Measurements from ENCODE around the gene RCC2.

The RCC2 gene

DNA sequence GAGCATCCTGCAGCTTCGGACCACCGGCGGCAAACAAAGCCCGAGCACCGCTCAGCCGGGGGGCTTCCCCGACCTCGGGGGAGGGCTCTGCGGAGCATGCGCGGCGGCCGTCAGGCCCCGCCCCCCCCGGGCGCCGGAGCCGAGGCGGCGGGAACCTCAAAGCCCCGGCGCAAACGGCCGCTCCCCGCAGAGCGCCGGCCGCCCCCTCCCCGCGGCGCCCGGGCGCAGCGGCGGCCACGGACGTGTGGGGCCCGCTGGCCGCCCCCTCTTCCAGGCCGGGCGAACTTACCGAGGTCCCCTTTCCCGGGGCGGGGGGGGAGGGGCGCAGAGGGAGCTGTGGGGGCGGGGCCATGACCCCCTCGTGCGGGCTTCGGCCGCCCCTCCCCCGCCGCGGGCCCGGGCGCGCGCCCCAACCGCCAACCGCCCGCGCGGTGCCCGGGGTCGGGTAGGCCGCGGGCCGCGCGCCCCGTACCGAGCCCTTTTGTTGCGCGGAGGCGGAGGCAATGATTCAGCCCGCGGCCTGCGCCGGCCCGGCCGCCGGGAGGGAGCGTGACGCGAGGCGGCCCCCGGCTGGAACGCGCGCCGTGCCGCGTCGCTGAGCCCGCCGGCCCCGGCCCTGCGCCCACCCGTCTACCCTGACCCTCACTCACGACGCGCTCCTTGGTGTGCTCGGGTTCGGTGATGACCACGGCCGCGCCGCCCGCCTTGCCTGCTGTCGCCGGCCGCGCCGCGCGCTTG lies 1.7 kb downstream of the RCC2 start:
- no peak for DNase-seq (ENCODE audit: extremely low read depth, low read depth)
- H3K4me3 ChIP-seq (replicated peaks; ENCODE audit: low read depth, low read length) = peak overlapping the region; percentile 83
- TF ChIP-seq, protein P1, sequence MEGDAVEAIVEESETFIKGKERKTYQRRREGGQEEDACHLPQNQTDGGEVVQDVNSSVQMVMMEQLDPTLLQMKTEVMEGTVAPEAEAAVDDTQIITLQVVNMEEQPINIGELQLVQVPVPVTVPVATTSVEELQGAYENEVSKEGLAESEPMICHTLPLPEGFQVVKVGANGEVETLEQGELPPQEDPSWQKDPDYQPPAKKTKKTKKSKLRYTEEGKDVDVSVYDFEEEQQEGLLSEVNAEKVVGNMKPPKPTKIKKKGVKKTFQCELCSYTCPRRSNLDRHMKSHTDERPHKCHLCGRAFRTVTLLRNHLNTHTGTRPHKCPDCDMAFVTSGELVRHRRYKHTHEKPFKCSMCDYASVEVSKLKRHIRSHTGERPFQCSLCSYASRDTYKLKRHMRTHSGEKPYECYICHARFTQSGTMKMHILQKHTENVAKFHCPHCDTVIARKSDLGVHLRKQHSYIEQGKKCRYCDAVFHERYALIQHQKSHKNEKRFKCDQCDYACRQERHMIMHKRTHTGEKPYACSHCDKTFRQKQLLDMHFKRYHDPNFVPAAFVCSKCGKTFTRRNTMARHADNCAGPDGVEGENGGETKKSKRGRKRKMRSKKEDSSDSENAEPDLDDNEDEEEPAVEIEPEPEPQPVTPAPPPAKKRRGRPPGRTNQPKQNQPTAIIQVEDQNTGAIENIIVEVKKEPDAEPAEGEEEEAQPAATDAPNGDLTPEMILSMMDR (IDR thresholded peaks at IDR 0.05; ENCODE audit: low read depth, low read length, missing control alignments) = no peak

DNA sequence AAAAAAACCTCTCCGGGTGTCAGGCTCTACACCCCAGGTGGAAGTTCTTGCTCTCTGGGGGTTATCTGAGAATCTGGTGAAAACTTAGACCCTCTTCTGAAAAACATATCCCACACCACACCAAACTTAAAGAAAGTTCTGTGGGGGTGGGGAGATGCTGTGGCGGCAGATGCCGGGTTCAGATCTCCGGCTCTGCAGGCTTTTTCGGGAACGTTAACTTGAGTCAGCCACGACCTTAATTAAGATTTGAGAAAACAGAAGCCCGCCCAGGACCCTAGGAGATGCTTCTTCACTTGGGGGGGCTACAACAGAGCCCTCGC lies 2.3 kb downstream of the RCC2 start:
- TF ChIP-seq, protein P1 (IDR thresholded peaks at IDR 0.05; ENCODE audit: low read depth, low read length, missing control alignments) = no peak
- H3K4me3 ChIP-seq (replicated peaks; ENCODE audit: low read depth, low read length) = peak overlapping the region; percentile 83
- DNase-seq (ENCODE audit: extremely low read depth, low read depth) = no peak

DNA sequence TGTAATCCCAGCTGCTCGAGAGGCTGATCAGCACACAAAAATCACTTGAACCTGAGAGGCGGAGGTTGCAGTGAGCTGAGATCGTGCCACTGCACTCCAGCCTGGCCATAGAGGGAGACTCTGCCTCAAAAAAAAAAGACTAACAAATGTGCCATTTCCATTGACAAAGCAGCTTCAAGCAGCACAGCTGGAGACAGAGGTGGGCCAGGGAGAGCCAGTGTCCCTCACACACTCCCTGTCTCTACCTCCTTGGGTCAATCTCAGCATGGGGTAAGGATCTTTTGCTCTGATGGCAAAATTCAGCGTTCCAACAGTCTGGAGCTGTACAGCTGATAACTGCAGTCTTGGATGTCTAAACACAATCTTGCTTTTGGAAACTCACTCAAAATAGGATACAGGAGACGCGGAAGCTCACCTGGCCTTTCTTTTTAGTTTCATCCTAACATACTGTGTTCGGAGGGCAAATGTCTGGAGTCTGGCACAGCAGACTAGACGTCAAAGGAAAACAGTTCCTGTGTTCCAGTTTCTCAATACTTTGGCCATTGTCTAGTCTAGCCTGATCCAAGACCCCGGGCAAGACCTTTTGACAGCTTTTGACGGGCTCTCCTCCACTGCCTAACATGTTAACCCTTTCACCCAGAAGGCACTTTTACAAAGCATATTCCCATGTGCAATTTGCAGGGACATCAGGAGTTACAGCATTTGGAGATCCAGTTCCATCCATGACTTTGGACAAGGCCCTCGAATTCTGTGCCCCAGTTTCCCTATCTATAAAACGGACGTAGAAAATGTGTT lies 2.9 kb downstream of the RCC2 start:
- TF ChIP-seq, protein P1 (IDR thresholded peaks at IDR 0.05; ENCODE audit: low read depth, low read length, missing control alignments) = no peak
- no peak for DNase-seq (ENCODE audit: extremely low read depth, low read depth)
- H3K4me3 ChIP-seq (replicated peaks; ENCODE audit: low read depth, low read length) = peak overlapping the region; percentile 83

DNA sequence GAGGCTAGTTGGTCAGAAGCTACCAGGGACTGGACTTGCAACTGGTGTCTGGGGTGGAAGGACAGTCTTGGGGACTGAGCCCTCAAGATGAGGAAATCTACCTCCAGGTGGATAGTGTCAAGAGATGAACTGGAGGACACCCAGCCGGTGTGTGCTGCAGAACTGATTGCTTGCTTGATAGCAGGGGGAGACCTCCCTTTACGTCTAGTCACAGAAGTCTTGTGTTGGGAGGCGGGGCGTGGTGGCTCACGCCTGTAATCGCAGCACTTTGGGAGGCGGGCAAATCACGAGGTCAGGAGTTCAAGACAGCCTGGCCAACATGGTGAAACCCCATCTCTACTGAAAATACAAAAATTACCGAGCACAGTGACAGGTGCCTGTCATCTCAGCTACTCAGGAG lies 4.9 kb downstream of the RCC2 start:
- TF ChIP-seq, protein P1 (IDR thresholded peaks at IDR 0.05; ENCODE audit: low read depth, low read length, missing control alignments) = no peak
- no peak overlapping the region for H3K4me3 ChIP-seq (replicated peaks; ENCODE audit: low read depth, low read length)
- no peak for DNase-seq (ENCODE audit: extremely low read depth, low read depth)

DNA sequence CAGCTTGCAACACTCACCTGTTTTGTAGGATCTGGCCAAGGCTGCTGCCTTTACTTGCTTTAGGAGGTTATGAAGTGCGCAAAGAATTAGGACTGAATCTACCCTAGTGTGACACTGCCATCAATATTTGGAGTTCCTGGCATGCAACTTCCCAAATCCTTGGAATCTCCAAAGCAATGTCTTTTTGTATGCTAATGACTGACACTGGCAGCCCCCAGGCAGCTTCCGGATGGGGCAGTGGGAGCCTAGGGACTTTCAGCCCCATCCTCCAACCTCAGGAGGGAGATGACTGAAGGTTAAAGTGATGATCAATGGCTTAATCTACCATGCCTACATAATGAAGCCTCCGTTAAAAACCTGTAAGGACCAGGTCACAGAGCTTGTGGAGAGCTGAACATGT lies 5.5 kb downstream of the RCC2 start:
- DNase-seq (ENCODE audit: extremely low read depth, low read depth) = no peak
- H3K4me3 ChIP-seq (replicated peaks; ENCODE audit: low read depth, low read length) = no peak overlapping the region
- TF ChIP-seq, protein P1 (IDR thresholded peaks at IDR 0.05; ENCODE audit: low read depth, low read length, missing control alignments) = no peak

DNA sequence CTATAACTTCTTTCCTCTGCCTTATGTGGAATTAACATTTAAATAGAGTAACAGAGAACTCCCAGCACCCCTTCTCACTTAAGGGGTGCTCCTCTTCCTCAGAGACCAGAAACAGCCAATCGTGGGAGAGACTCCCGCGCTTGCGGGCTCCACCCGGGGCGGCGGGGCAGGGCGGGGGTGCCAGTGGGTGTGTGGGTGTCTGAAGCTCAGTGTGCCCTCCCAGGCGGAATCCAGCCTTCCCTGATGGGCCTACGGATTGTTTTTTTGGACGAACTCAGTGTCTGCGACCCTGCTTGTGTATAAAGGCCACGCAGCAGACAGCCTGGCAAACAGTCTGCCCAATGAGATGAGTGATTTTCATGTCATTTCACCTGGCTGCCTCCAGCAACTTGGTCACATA lies 6.2 kb downstream of the RCC2 start:
- DNase-seq (ENCODE audit: extremely low read depth, low read depth) = no peak
- TF ChIP-seq, protein P1 (IDR thresholded peaks at IDR 0.05; ENCODE audit: low read depth, low read length, missing control alignments) = no peak
- H3K4me3 ChIP-seq (replicated peaks; ENCODE audit: low read depth, low read length) = no peak overlapping the region

Data from HFF-Myc (cell line).